Right lobe of liver (tissue), 4 donors: Measurements from ENCODE around the gene MYO10.

ENCODE experiments used
- CTCF ChIP-seq, 4 donors: fragments of 200-600 bp in 3 of 4; fragments of 450-650 bp in 1 of 4; IDR thresholded peaks; one replicate each; pipeline versions ENCODE4 v1.5.1 to v1.8.0; 2016 to 2022; ENCODE audit warnings: antibody characterized with exemption in 4 of 4, mild to moderate bottlenecking in 2 of 4
- POLR2A ChIP-seq: fragments of 450-650 bp; IDR thresholded peaks from one replicate; pipeline ENCODE4 v1.6.1; 2017; ENCODE audit warnings: antibody characterized with exemption, mild to moderate bottlenecking
- donor health status: DM: no; HTN: no; CAD: no.
- donor health status: DM: no; HTN: no; CAD: no.
- donor health status: DM: no; HTN: yes; CAD: no.

GRCh38 chr5:16809010-16809394, 127.1 kb downstream of the MYO10 start:
- no peak for TF ChIP-seq CTCF (IDR thresholded peaks at IDR 0.05)
- no peak for TF ChIP-seq POLR2A
